ENCODE data around the gene MICAL1.

GRCh38 chr6:109474995-109475394 is 19.4 kb upstream of the MICAL1 start:
- TF ChIP-seq TAF1 (IDR thresholded peaks at IDR 0.05; ENCODE audit: low read depth) (no peak), CTCF (IDR thresholded peaks at IDR 0.05; ENCODE audit: poor library complexity, severe bottlenecking) (no peak), EP300 (conservative IDR thresholded peaks at IDR 0.05; ENCODE audit: poor library complexity, severe bottlenecking) (no peak), RAD21 (conservative IDR thresholded peaks at IDR 0.05) (no peak), POLR2AphosphoS5 (IDR thresholded peaks at IDR 0.05) (no peak)

Data from neural cell (in vitro differentiated cells).